MCF 10A (cell line): ENCODE results near the gene MCTP1. TPM values are rescaled to one million over a fixed set of nuclear protein-coding genes. Genes with fewer than 3 reads are reported as not detected.

ENCODE experiments used
- BruUV-seq: library from RNA; stranded (reverse); fragments of 400-500 nt; replicated peaks from 2 replicates; lab custom pipeline; 2021; lab: Mats Ljungman, UMichigan
- CTCF ChIA-PET: fragments of 300-600 bp; sonication (Branson Sonifier 250); formaldehyde crosslinking; extraction: SDS; loops from one replicate; lab custom pipeline; 2021; ENCODE audit warnings: antibody characterized with exemption, inconsistent platforms; lab: Yijun Ruan, JAX
- POLR2A ChIA-PET: fragments of 300-600, 350-650 bp; sonication (Branson Sonifier 250); formaldehyde crosslinking; extraction: SDS; loops from one replicate; lab custom pipeline; 2020; ENCODE audit warnings: antibody characterized with exemption, inconsistent platforms; lab: Yijun Ruan, JAX
- DNase-seq: peaks from one replicate; pipeline ENCODE4 v3.0.0-alpha.2; 2018; ENCODE audit not compliant: unreplicated experiment
- H3K27ac Mint-ChIP-seq: one replicate; pipeline ENCODE4 v1.8.0; 2022; ENCODE audit warnings: mild to moderate bottlenecking, low read depth, mixed read lengths; ENCODE audit not compliant: unreplicated experiment
- H3K27me3 Mint-ChIP-seq: one replicate; pipeline ENCODE4 v1.8.0; 2022; ENCODE audit warnings: mixed read lengths; ENCODE audit not compliant: insufficient read depth, unreplicated experiment
- H3K36me3 Mint-ChIP-seq: one replicate; pipeline ENCODE4 v1.8.0; 2022; ENCODE audit warnings: mild to moderate bottlenecking, moderate library complexity, mixed read lengths; ENCODE audit not compliant: insufficient read depth, unreplicated experiment
- H3K4me1 Mint-ChIP-seq: one replicate; pipeline ENCODE4 v1.8.0; 2022; ENCODE audit warnings: mixed read lengths; ENCODE audit not compliant: insufficient read depth, unreplicated experiment
- H3K4me3 Mint-ChIP-seq: one replicate; pipeline ENCODE4 v1.8.0; 2022; ENCODE audit warnings: mild to moderate bottlenecking, moderate library complexity, mixed read lengths; ENCODE audit not compliant: unreplicated experiment
- H3K9me3 Mint-ChIP-seq: one replicate; pipeline ENCODE4 v1.8.0; 2022; ENCODE audit warnings: mixed read lengths; ENCODE audit not compliant: unreplicated experiment
- CTCF ChIP-seq: fragments of 200-600 bp; IDR thresholded peaks from one replicate; pipeline ENCODE4 v1.8.0; 2022; ENCODE audit warnings: antibody characterized with exemption, mild to moderate bottlenecking; ENCODE audit not compliant: unreplicated experiment
- intact Hi-C: fragments of 100-400 bp; cut with micrococcal nuclease; formaldehyde crosslinking; loops from 2 replicates; pipeline ENCODE4 v1.14.1; 2022
- total RNA-seq: library from RNA; stranded (reverse); gene quantifications from 2 replicates; pipeline ENCODE4 v1.2.3, GENCODE V29; 2022

MCTP1 gene
- total RNA-seq, 1 experiment from 2014 or later: 40.3 TPM

DNA sequence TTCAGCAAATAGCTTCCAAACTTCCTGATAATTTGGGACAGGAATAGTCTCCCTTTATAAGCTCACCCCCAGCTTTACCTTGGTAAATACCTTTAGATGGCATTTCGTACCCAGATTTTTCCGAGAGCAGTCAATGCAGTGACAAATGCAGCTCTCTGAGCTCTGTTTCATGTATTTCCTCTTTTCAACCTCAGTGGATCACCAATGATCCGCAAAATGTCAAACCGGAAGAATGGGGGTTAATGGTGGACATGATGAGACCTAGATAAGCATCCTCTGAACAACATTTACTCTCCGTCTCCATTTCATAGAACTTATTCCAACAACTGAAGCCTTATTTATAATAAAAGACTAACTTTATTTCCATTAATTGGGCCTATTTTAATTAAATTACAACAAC, 227.3 kb downstream of the MCTP1 start:
- intact Hi-C loops: no loop called here
- DNase-seq: no peak
- no TSS peak for BruUV-seq
- Mint-ChIP-seq H3K4me1 (peaks cover 9% of the 10 kb centered on the region), H3K9me3 (no peaks in the 10 kb centered on the region), H3K36me3 (no peaks in the 10 kb centered on the region), H3K27ac (no peak overlapping the region), H3K27me3 (no peaks in the 10 kb centered on the region), H3K4me3 (no peak overlapping the region)
- ChIA-PET CTCF (interaction anchor here (0.5 kb wide), 1 partner anchor 40 kb away, joined by 3 read pairs; no protein-coding TSS in a partner anchor), POLR2A (interaction anchor here (1.2 kb wide), 1 partner anchor 23 kb away, joined by 3 read pairs; no protein-coding TSS in a partner anchor)
- no peak for TF ChIP-seq CTCF

DNA sequence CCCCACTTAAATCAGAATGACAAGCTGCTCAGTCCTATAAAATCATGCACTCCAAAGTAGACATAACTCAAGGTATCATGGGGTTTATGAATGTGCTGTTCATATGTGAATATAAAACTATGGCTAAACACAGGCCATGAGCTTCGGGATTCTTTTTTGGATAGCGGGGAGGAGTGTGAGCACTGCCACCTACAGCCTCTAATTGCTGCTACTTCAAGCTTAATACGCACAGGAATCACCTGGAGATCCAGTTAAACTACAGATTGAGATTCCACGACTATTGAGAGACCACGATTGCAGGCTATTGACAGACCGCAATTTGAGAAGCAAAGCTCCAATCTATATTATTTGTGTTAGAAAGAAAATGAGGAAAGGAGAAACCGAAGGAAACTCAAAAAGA, 231.6 kb downstream of the MCTP1 start:
- no peak overlapping the region for H3K4me3 Mint-ChIP-seq
- no peaks in the 10 kb centered on the region for H3K27me3 Mint-ChIP-seq
- TF ChIP-seq CTCF: no peak
- no peaks in the 10 kb centered on the region for H3K9me3 Mint-ChIP-seq
- DNase-seq: no peak
- no peak overlapping the region for H3K27ac Mint-ChIP-seq
- peaks cover 6% of the 10 kb centered on the region for H3K36me3 Mint-ChIP-seq
- no TSS peak for BruUV-seq
- ChIA-PET POLR2A (interaction anchor here (0.6 to 1.7 kb wide), 2 partner anchors 16 to 29 kb away, joined by 3 to 4 read pairs; no protein-coding TSS in a partner anchor), CTCF (interaction anchor here (0.5 to 0.7 kb wide), 4 partner anchors 10 to 371 kb away, joined by 3 read pairs; no protein-coding TSS in a partner anchor)
- intact Hi-C loops: no loop called here
- no peaks in the 10 kb centered on the region for H3K4me1 Mint-ChIP-seq

DNA sequence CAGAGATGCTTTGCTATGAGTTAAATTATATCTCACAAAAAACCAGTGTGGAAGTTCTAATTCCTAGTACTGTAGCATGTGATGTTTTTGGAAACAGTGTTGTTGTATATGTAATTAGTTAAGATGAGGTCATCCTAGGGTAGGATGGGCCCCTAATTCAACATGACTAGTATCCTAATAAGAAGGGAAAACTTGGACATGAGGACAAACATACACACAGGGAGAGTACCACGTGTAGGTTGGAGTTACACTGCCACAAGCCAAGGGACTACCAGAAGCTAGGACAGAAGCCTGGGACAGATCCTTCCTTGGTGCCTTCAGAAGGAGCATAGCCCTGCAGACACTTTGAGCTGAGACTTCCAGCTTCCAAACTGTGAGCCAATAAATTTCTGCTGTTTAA, 234.2 kb downstream of the MCTP1 start:
- ChIA-PET CTCF (interaction anchor here (0.7 kb wide), 1 partner anchor 18 kb away, joined by 3 read pairs; no protein-coding TSS in a partner anchor), POLR2A (interaction anchor here (1.7 kb wide), 1 partner anchor 9 kb away, joined by 7 read pairs; no protein-coding TSS in a partner anchor)
- H3K4me1 Mint-ChIP-seq: no peaks in the 10 kb centered on the region
- no TSS peak for BruUV-seq
- no peaks in the 10 kb centered on the region for H3K27me3 Mint-ChIP-seq
- H3K9me3 Mint-ChIP-seq: no peaks in the 10 kb centered on the region
- no peak overlapping the region for H3K4me3 Mint-ChIP-seq
- peaks cover 6% of the 10 kb centered on the region for H3K36me3 Mint-ChIP-seq
- DNase-seq: no peak
- no peak overlapping the region for H3K27ac Mint-ChIP-seq
- no peak for TF ChIP-seq CTCF
- intact Hi-C loops: no loop called here

DNA sequence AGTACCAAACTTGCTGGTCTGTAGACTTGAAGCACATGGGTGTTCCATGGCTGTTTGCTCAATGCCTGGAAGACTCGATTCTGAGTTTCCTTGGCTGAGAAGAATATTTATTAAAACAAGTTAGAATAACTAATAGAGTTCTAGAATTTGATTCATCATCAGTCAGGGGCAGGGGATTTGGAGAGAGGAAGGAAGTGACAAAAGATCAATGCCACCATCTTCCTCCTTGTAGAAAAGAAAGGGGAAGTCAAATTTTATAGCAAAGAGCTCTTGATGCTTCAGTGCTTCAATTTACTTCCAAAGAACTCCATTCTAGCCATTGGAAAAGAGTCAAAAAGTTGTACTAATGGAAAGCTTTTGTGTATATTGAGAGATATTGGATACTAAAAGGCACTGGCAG, 236.3 kb downstream of the MCTP1 start:
- BruUV-seq: no TSS peak
- H3K9me3 Mint-ChIP-seq: no peaks in the 10 kb centered on the region
- POLR2A ChIA-PET: no interaction called here

More for the DNA sequence above, 236.3 kb downstream of the MCTP1 start:
- H3K27ac Mint-ChIP-seq: no peak overlapping the region
- DNase-seq: no peak
- H3K36me3 Mint-ChIP-seq: peaks cover 6% of the 10 kb centered on the region
- H3K27me3 Mint-ChIP-seq: no peaks in the 10 kb centered on the region
- CTCF ChIA-PET: interaction anchor here (0.5 kb wide), 1 partner anchor 38 kb away, joined by 4 read pairs; no protein-coding TSS in a partner anchor
- no peak overlapping the region for H3K4me3 Mint-ChIP-seq
- no peak for TF ChIP-seq CTCF
- H3K4me1 Mint-ChIP-seq: peaks cover 9% of the 10 kb centered on the region
- intact Hi-C loops: no loop called here
